CD1c-positive myeloid dendritic cell (primary cell): Measurements from ENCODE around the gene ACVR2B.

Source experiments
- DNase-seq: peaks from one replicate; pipeline ENCODE4 v3.0.0-alpha.2; 2016; ENCODE audit errors: extremely low spot score

Gene ACVR2B

DNA sequence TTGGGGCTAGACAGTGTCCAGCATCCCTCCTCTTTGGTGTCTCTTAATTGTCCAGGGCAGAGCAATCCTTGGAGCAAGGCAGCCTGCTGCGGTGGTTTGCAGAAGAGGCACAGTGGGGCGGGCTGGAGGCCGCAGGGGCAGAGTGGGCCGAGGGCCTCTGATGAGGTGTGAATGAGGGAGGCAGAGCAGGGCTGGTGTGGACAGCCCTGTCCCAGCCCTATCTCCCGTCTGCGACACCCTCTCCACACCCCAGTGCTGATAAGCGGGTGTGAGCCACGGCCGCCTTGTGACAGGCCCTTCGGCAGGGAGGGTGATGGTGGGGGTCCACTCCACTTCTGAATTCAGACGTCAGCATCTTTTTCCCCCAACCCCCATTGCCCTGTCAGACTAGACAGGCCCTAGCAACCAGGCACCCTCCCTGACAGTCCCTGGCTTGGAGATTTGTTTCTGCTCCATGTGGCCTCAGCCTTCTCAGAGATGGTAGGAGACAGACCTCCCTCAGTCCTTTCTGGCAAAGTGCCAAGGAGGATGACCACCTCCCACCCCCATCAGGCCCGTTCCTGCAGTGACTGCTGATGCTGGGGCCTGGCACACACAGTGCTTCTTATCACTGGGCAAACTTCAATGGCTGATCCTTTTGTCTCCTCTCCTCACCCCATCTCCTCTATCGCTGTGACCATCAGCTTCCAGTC, 79.7 kb downstream of the ACVR2B start:
- no peak for DNase-seq

GRCh38 chr3:38534180-38534579, 80.5 kb downstream of the ACVR2B start:
- no peak for DNase-seq

- DNase-seq, result no peak
Observed at GRCh38 chr3:38534604-38535003, 80.9 kb downstream of the ACVR2B start.

DNA sequence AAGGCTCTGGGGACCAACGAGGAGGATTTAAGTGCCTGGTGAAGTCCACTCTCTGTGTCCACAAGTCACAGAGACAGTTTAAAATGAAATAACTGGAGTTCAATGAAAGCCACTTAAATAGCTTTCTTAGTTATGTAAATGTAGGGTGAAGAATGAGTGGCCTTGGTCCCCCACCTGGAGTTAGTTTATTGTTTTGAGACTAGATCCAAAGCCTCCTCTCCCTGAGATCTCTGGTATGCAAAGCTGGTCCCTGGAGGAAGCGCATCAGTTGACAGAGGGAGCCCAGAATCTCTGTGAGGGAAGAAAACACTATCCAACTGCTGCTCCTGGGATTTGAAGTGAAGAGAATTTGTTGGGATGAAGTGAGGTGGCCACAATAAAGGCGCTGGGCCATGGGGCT, 83.0 kb downstream of the ACVR2B start:
- no peak for DNase-seq

GRCh38 chr3:38538773-38539353, 85.2 kb downstream of the ACVR2B start:
- DNase-seq, result no peak

DNA sequence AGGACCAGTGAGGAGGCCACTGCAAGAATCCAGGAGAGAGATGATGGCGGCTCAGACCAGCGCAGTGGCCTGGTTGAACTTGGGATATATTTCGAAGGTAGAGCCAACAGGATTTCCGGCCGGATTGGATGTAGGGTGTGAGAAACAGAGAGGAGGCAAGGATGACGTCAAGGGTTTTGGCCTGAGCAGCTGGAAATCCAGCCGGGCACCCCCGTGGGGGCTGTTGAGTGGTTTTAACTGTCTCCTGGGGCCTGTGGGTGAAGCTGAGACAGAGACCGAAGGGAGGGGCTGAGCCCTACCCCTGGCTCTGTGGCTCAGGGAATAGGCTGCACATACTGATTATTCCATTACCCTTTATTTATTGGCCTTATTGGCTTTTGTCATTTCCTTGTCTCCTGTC, 88.1 kb downstream of the ACVR2B start:
- no peak for DNase-seq
